Measurements from ENCODE around the gene TYW1B. TPM values are rescaled to one million over a fixed set of nuclear protein-coding genes. Genes with fewer than 3 reads are reported as not detected.
"Not testable (repeated sequence)": the region's sequence is repeated elsewhere in the genome, so short reads cannot be mapped to it uniquely, and the experiment has no call there.

TYW1B gene
- total RNA-seq, 1 donor from 2014 or later = 5.7 TPM

- not testable (repeated sequence) for H3K27me3 Mint-ChIP-seq; DNase-seq (ENCODE audit: low spot score, unreplicated experiment); H3K27ac Mint-ChIP-seq; H3K4me3 Mint-ChIP-seq (ENCODE audit: low read depth); H3K4me1 Mint-ChIP-seq (ENCODE audit: low read depth)
- peaks cover 12% of the 10 kb centered on the region for H3K9me3 Mint-ChIP-seq (ENCODE audit: low read depth)
- H3K36me3 Mint-ChIP-seq (ENCODE audit: insufficient read depth) = peaks cover 25% of the 10 kb centered on the region
These were observed 84.2 kb downstream of the TYW1B start for GRCh38 chr7:72743801-72744200.

- not testable (repeated sequence) for H3K27ac Mint-ChIP-seq; H3K4me3 Mint-ChIP-seq (ENCODE audit: low read depth); H3K4me1 Mint-ChIP-seq (ENCODE audit: low read depth); DNase-seq (ENCODE audit: low spot score, unreplicated experiment); H3K27me3 Mint-ChIP-seq
- Mint-ChIP-seq H3K36me3 (ENCODE audit: insufficient read depth) (peaks cover 33% of the 10 kb centered on the region), H3K9me3 (ENCODE audit: low read depth) (peaks cover 23% of the 10 kb centered on the region)
These were observed 88.3 kb downstream of the TYW1B start for GRCh38 chr7:72739716-72740115.

- Mint-ChIP-seq H3K9me3 (ENCODE audit: low read depth) (peaks cover 38% of the 10 kb centered on the region), H3K36me3 (ENCODE audit: insufficient read depth) (peaks cover 40% of the 10 kb centered on the region)
- not testable (repeated sequence) for H3K27ac Mint-ChIP-seq; H3K4me3 Mint-ChIP-seq (ENCODE audit: low read depth); H3K4me1 Mint-ChIP-seq (ENCODE audit: low read depth); DNase-seq (ENCODE audit: low spot score, unreplicated experiment); H3K27me3 Mint-ChIP-seq
These were observed 92.1 kb downstream of the TYW1B start for GRCh38 chr7:72735855-72736254.

- H3K4me3 Mint-ChIP-seq (ENCODE audit: low read depth); DNase-seq (ENCODE audit: low spot score, unreplicated experiment); H3K27me3 Mint-ChIP-seq; H3K4me1 Mint-ChIP-seq (ENCODE audit: low read depth); H3K27ac Mint-ChIP-seq: not testable (repeated sequence)
- Mint-ChIP-seq H3K36me3 (ENCODE audit: insufficient read depth) (peaks cover 42% of the 10 kb centered on the region), H3K9me3 (ENCODE audit: low read depth) (peaks cover 34% of the 10 kb centered on the region)
These were observed 97.2 kb downstream of the TYW1B start for GRCh38 chr7:72730815-72731214.

GRCh38 chr7:72730384-72730783 is 97.6 kb downstream of the TYW1B start:
- H3K27me3 Mint-ChIP-seq; H3K4me3 Mint-ChIP-seq (ENCODE audit: low read depth); DNase-seq (ENCODE audit: low spot score, unreplicated experiment); H3K27ac Mint-ChIP-seq; H3K4me1 Mint-ChIP-seq (ENCODE audit: low read depth): not testable (repeated sequence)
- peaks cover 42% of the 10 kb centered on the region for H3K36me3 Mint-ChIP-seq (ENCODE audit: insufficient read depth)
- H3K9me3 Mint-ChIP-seq (ENCODE audit: low read depth) = peaks cover 34% of the 10 kb centered on the region

- H3K9me3 Mint-ChIP-seq (ENCODE audit: low read depth) = peaks cover 25% of the 10 kb centered on the region
- not testable (repeated sequence) for DNase-seq (ENCODE audit: low spot score, unreplicated experiment); H3K27me3 Mint-ChIP-seq; H3K4me3 Mint-ChIP-seq (ENCODE audit: low read depth); H3K4me1 Mint-ChIP-seq (ENCODE audit: low read depth); H3K27ac Mint-ChIP-seq
- H3K36me3 Mint-ChIP-seq (ENCODE audit: insufficient read depth) = peaks cover 35% of the 10 kb centered on the region
These were observed 98.9 kb downstream of the TYW1B start for GRCh38 chr7:72729130-72729529.

- not testable (repeated sequence) for H3K9me3 Mint-ChIP-seq (ENCODE audit: low read depth); H3K27ac Mint-ChIP-seq; DNase-seq (ENCODE audit: low spot score, unreplicated experiment); H3K4me3 Mint-ChIP-seq (ENCODE audit: low read depth); H3K4me1 Mint-ChIP-seq (ENCODE audit: low read depth); H3K27me3 Mint-ChIP-seq
- peaks cover 11% of the 10 kb centered on the region for H3K36me3 Mint-ChIP-seq (ENCODE audit: insufficient read depth)
These were observed 105.3 kb downstream of the TYW1B start for GRCh38 chr7:72722694-72723093.

- H3K27me3 Mint-ChIP-seq; H3K27ac Mint-ChIP-seq; H3K9me3 Mint-ChIP-seq (ENCODE audit: low read depth); H3K4me1 Mint-ChIP-seq (ENCODE audit: low read depth); DNase-seq (ENCODE audit: low spot score, unreplicated experiment); H3K36me3 Mint-ChIP-seq (ENCODE audit: insufficient read depth); H3K4me3 Mint-ChIP-seq (ENCODE audit: low read depth): not testable (repeated sequence)
These were observed 107.1 kb downstream of the TYW1B start for GRCh38 chr7:72720890-72721289.

GRCh38 chr7:72717252-72717774 is 110.7 kb downstream of the TYW1B start:
- not testable (repeated sequence) for H3K27ac Mint-ChIP-seq; H3K4me3 Mint-ChIP-seq (ENCODE audit: low read depth); DNase-seq (ENCODE audit: low spot score, unreplicated experiment); H3K4me1 Mint-ChIP-seq (ENCODE audit: low read depth); H3K27me3 Mint-ChIP-seq; H3K9me3 Mint-ChIP-seq (ENCODE audit: low read depth)
- H3K36me3 Mint-ChIP-seq (ENCODE audit: insufficient read depth) = peaks cover 15% of the 10 kb centered on the region

GRCh38 chr7:72711927-72712326 is 116.1 kb downstream of the TYW1B start:
- H3K9me3 Mint-ChIP-seq (ENCODE audit: low read depth); H3K4me1 Mint-ChIP-seq (ENCODE audit: low read depth); H3K4me3 Mint-ChIP-seq (ENCODE audit: low read depth); DNase-seq (ENCODE audit: low spot score, unreplicated experiment); H3K27me3 Mint-ChIP-seq; H3K27ac Mint-ChIP-seq: not testable (repeated sequence)
- H3K36me3 Mint-ChIP-seq (ENCODE audit: insufficient read depth) = peaks cover 17% of the 10 kb centered on the region
